ENCODE results near the gene KIRREL1. TPM values are rescaled to one million over a fixed set of nuclear protein-coding genes. Genes with fewer than 3 reads are reported as not detected.

The KIRREL1 gene
- total and polyA plus RNA-seq, 2 of the 13 experiments (the other 11 are each of a cell fraction or from before 2014, with no cell fraction given) = 0.02 to 0.03 TPM

DNA sequence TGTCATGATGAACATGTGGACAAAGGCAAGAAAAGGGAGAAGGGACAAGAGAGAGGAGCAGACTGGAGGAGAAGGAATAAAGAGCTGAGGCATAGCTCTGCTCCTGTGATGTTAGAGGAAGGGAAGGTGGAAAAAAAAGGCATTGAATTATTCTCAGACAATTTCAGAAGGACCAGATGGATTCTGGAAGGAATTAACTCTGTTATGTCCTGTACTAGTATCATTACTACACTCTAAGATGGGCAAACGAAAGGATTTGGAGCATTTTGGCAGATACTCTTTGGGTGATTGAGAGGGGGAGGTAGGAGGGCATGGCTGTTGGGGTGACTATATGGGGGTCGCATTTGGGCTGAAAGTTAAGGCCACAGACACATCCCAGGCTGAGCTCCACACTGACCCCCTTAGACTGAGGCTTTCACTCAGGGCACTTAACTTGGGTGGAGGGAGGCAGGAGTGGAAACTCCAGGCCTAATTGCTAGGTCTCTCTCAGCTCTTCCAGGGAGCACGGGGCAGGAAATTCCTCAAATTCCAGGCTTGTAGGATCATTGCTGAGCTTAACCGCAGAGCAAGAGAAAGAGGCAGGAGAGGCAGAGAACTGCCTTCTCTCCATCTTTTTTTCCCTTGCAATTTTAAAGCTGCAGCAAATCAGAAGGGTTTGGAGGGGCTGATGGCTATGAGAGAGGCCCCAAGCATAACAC, 25.9 kb downstream of the KIRREL1 start:
- POLR2A ChIA-PET = no interaction called here
- peak; percentile 42 for DNase-seq (ENCODE audit: low spot score)
- Histone ChIP-seq H2AFZ (ENCODE audit: low read length) (no peak overlapping the region), H3K9me3 (ENCODE audit: low read length) (no peaks in the 10 kb centered on the region), H3K4me3 (replicated peaks in 1 of 3; ENCODE audit: insufficient read depth in 1 of 3, low read depth in 2 of 3, low read length in 3 of 3) (no peak overlapping the region), H3K79me2 (ENCODE audit: insufficient read depth, low read length) (no peaks in the 10 kb centered on the region), H3K27me3 (ENCODE audit: control insufficient read depth in 1 of 2, insufficient read depth in 2 of 2, low read length in 2 of 2) (no peaks in the 10 kb centered on the region), H3K4me2 (ENCODE audit: low read depth, low read length) (no peak overlapping the region), H3K4me1 (ENCODE audit: insufficient read depth, low read length) (0 out of 2 replicates have a peak, but pooled peaks cover 9% of the 10 kb centered on the region), H3K9ac (ENCODE audit: insufficient read depth, low read depth, low read length) (no peak overlapping the region), H4K20me1 (ENCODE audit: insufficient read depth, low read length) (no peaks in the 10 kb centered on the region), H3K36me3 (replicated peaks in 1 of 2; ENCODE audit: control insufficient read depth in 1 of 2, insufficient read depth in 2 of 2, low read length in 2 of 2) (no peaks in the 10 kb centered on the region), H3K27ac (ENCODE audit: extremely low read length, insufficient read depth, low read length) (no peak overlapping the region)
- CTCF ChIA-PET (ENCODE audit: low intra/inter-chr PET ratio, low total read pairs) = no interaction called here
- intact Hi-C loops (cut with micrococcal nuclease; ENCODE audit: unreplicated experiment) (no loop called here), in situ Hi-C loops (cut with HindIII; ENCODE audit: extremely low pct_ligation_motif_present, low pct_unique_long_range_greater_than_20kb) (no loop called here)
- peak; percentile 71 for ATAC-seq
- FAIRE-seq = no peak
- TF ChIP-seq ZNF263 (CRISPR knock-in tag; IDR thresholded peaks at IDR 0.05) (0 out of 2 replicates have a peak, but pooled peaks have one; percentile 49), MTA1 (CRISPR knock-in tag; IDR thresholded peaks at IDR 0.05; ENCODE audit: borderline replicate concordance) (no peak), HNRNPK (IDR thresholded peaks at IDR 0.05; ENCODE audit: low read depth, low read length, poor library complexity, severe bottlenecking) (no peak), MYNN (CRISPR knock-in tag; IDR thresholded peaks at IDR 0.05; ENCODE audit: low read depth) (no peak), ZNF24 (IDR thresholded peaks at IDR 0.05) (no peak), JARID2 (CRISPR knock-in tag; IDR thresholded peaks at IDR 0.05; ENCODE audit: insufficient replicate concordance) (no peak), MED13 (CRISPR knock-in tag; IDR thresholded peaks at IDR 0.05) (no peak), TEAD3 (CRISPR knock-in tag; optimal IDR thresholded peaks at IDR 0.05; ENCODE audit: borderline replicate concordance) (peak; percentile 91), ETV5 (CRISPR knock-in tag; IDR thresholded peaks at IDR 0.05; ENCODE audit: borderline replicate concordance) (peak; percentile 24; the same call in 1 of the 2 replicates), SRSF9 (IDR thresholded peaks at IDR 0.05; ENCODE audit: borderline replicate concordance, insufficient read depth, low read depth, low read length, poor library complexity, severe bottlenecking) (no peak), KLF15 (CRISPR knock-in tag; IDR thresholded peaks at IDR 0.05; ENCODE audit: borderline replicate concordance) (no peak), ZKSCAN1 (IDR thresholded peaks at IDR 0.05; ENCODE audit: low read length) (no peak), SAP130 (CRISPR knock-in tag; IDR thresholded peaks at IDR 0.05; ENCODE audit: low read depth) (no peak), BRCA1 (CRISPR knock-in tag; IDR thresholded peaks at IDR 0.05) (no peak)
- TF ChIP-seq, protein P1, sequence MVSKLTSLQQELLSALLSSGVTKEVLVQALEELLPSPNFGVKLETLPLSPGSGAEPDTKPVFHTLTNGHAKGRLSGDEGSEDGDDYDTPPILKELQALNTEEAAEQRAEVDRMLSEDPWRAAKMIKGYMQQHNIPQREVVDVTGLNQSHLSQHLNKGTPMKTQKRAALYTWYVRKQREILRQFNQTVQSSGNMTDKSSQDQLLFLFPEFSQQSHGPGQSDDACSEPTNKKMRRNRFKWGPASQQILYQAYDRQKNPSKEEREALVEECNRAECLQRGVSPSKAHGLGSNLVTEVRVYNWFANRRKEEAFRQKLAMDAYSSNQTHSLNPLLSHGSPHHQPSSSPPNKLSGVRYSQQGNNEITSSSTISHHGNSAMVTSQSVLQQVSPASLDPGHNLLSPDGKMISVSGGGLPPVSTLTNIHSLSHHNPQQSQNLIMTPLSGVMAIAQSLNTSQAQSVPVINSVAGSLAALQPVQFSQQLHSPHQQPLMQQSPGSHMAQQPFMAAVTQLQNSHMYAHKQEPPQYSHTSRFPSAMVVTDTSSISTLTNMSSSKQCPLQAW (CRISPR knock-in tag; IDR thresholded peaks at IDR 0.05) = no peak
- no TSS peak for BruUV-seq (replicated peaks)
- 4% methylated on average over 4 of the region's 4 CpGs for WGBS (ENCODE audit: low lambda C conversion rate)

Data from HepG2 (cell line).